Retinal pigment epithelial cell (primary cell): ENCODE measurements around the gene KIAA0513.
"Not testable (repeated sequence)": the region's sequence is repeated elsewhere in the genome, so short reads cannot be mapped to it uniquely, and the experiment has no call there.

Source experiments
- DNase-seq: peaks from one replicate; pipeline ENCODE4 v3.0.0-alpha.2; 2010; ENCODE audit warnings: low read depth
- H3K4me3 ChIP-seq: 2 replicates; pipeline ENCODE4 v1.5.1; 2011; ENCODE audit warnings: mild to moderate bottlenecking, low read length, control low read depth, moderate library complexity
- CTCF ChIP-seq: conservative IDR thresholded peaks from 2 replicates; pipeline ENCODE4 v1.5.1; 2011; ENCODE audit warnings: low read depth, low read length, control low read depth, inconsistent platforms

KIAA0513 gene

GRCh38 chr16:85113168-85113733 lies 85.7 kb downstream of the KIAA0513 start:
- H3K4me3 ChIP-seq, result no peak overlapping the region
- no peak for DNase-seq
- no peak for TF ChIP-seq CTCF

GRCh38 chr16:85113913-85114312 lies 86.3 kb downstream of the KIAA0513 start:
- no peak overlapping the region for H3K4me3 ChIP-seq
- no peak for DNase-seq
- no peak for TF ChIP-seq CTCF

- DNase-seq, result peak; percentile 34
- TF ChIP-seq CTCF, result peak; percentile 99
- no peak overlapping the region for H3K4me3 ChIP-seq
Measured at GRCh38 chr16:85114909-85115567, 87.4 kb downstream of the KIAA0513 start.

GRCh38 chr16:85117418-85117817 lies 89.8 kb downstream of the KIAA0513 start:
- no peak for DNase-seq
- no peak overlapping the region for H3K4me3 ChIP-seq
- no peak for TF ChIP-seq CTCF

- no peak for DNase-seq
- no peak overlapping the region for H3K4me3 ChIP-seq
- TF ChIP-seq CTCF, result no peak
Measured at GRCh38 chr16:85120006-85120340, 92.4 kb downstream of the KIAA0513 start.

- not testable (repeated sequence) for H3K4me3 ChIP-seq
Measured at GRCh38 chr16:85123441-85123840, 95.8 kb downstream of the KIAA0513 start.

GRCh38 chr16:85123891-85124635 lies 96.5 kb downstream of the KIAA0513 start:
- DNase-seq, result no peak
- no peak for TF ChIP-seq CTCF
- H3K4me3 ChIP-seq, result no peak overlapping the region

More at GRCh38 chr16:85123441-85123840, 95.8 kb downstream of the KIAA0513 start:
- DNase-seq, result not testable (repeated sequence)
